H1 (cell line): ENCODE data around the gene BLCAP. TPM values are rescaled to one million over a fixed set of nuclear protein-coding genes. Genes with fewer than 3 reads are reported as not detected.
"Not testable (repeated sequence)": the region's sequence is repeated elsewhere in the genome, so short reads cannot be mapped to it uniquely, and the experiment has no call there.

Experiments used
- CTCF ChIA-PET: fragments of 300-600 bp; sonication (Branson Sonifier 250); formaldehyde crosslinking; loops from one replicate; lab custom pipeline; 2021; ENCODE audit not compliant: partially characterized antibody; lab: Charles Lee
- POLR2A ChIA-PET: fragments of 300-600 bp; sonication (Branson Sonifier 250); formaldehyde crosslinking; loops from one replicate; lab custom pipeline; 2021; ENCODE audit warnings: inconsistent platforms; ENCODE audit not compliant: partially characterized antibody; lab: Charles Lee
- DNase-seq, 2 experiments: peaks; one replicate each; pipeline versions ENCODE4 v3.0.0 to v3.0.0-alpha.2; 2010 to 2022; ENCODE audit warnings: low spot score in 2 of 2, low read depth in 1 of 2, mixed read lengths in 1 of 2
- FAIRE-seq: peaks from 2 replicates; lab custom pipeline; 2011; peaks lifted over from hg19 to GRCh38; lab: Jason Lieb, UNC
- H2AFZ ChIP-seq: 2 replicates; pipeline ENCODE4 v1.8.1; 2012; ENCODE audit warnings: low read length, inconsistent platforms
- H2AK5ac ChIP-seq: 2 replicates; pipeline ENCODE4 v1.6.1; 2013; ENCODE audit warnings: low read depth, low read length
- H2BK120ac ChIP-seq: replicated peaks from 2 replicates; pipeline ENCODE3; 2013; ENCODE audit warnings: low read depth, low read length, inconsistent platforms
- H2BK12ac ChIP-seq: 2 replicates; pipeline ENCODE4 v1.6.1; 2013; ENCODE audit warnings: low read depth, low read length
- H2BK15ac ChIP-seq: 2 replicates; pipeline ENCODE4 v1.6.1; 2013; ENCODE audit warnings: low read length
- H2BK20ac ChIP-seq: 2 replicates; pipeline ENCODE4 v1.6.1; 2013; ENCODE audit warnings: low read length
- H2BK5ac ChIP-seq: 2 replicates; pipeline ENCODE4 v1.6.1; 2013; ENCODE audit warnings: low read depth, low read length
- H3K14ac ChIP-seq: 2 replicates; pipeline ENCODE4 v1.6.1; 2013; ENCODE audit warnings: inconsistent platforms; ENCODE audit not compliant: insufficient read length
- H3K18ac ChIP-seq: 2 replicates; pipeline ENCODE4 v1.6.1; 2013; ENCODE audit warnings: low read length; ENCODE audit errors: extremely low read depth
- H3K23ac ChIP-seq: 2 replicates; pipeline ENCODE4 v1.6.1; 2013; ENCODE audit warnings: inconsistent platforms; ENCODE audit not compliant: insufficient read length
- H3K23me2 ChIP-seq: 2 replicates; pipeline ENCODE4 v1.6.1; 2013; ENCODE audit warnings: low read depth, low read length
- H3K27ac ChIP-seq: 2 replicates; pipeline ENCODE4 v1.6.1; 2011; ENCODE audit warnings: low read depth, low read length, inconsistent platforms
- H3K27me3 ChIP-seq, 4 experiments: replicated peaks in 1 of 4; 1 replicate in 1 of 4; 2 replicates in 3 of 4; pipeline versions ENCODE4 v1.6.1 to v1.8.1; 2011 to 2013; ENCODE audit warnings: low read length in 3 of 4, mild to moderate bottlenecking in 3 of 4, inconsistent platforms in 2 of 4, mixed read lengths in 2 of 4, moderate library complexity in 1 of 4; ENCODE audit not compliant: control insufficient read depth in 3 of 4, insufficient read depth in 3 of 4; ENCODE audit errors: extremely low read depth in 1 of 4
- H3K36me3 ChIP-seq, 4 experiments: 2 replicates each; pipeline versions ENCODE4 v1.6.1 to v1.8.1; 2011 to 2013; ENCODE audit warnings: mild to moderate bottlenecking in 4 of 4, low read length in 3 of 4, moderate library complexity in 2 of 4, control low read depth in 1 of 4, inconsistent platforms in 1 of 4; ENCODE audit not compliant: insufficient read depth in 4 of 4, control insufficient read depth in 2 of 4
- H3K4ac ChIP-seq: replicated peaks from 2 replicates; pipeline ENCODE3; 2013; ENCODE audit warnings: low read length, low read depth, mixed read lengths, inconsistent platforms; ENCODE audit not compliant: insufficient read length
- H3K4me1 ChIP-seq, 4 experiments: replicated peaks in 1 of 4; 1 replicate in 1 of 4; 2 replicates in 3 of 4; pipeline versions ENCODE4 v1.6.1 to v1.8.1; 2011 to 2013; ENCODE audit warnings: low read length in 3 of 4, inconsistent platforms in 2 of 4, mixed read lengths in 1 of 4; ENCODE audit not compliant: insufficient read depth in 4 of 4, control insufficient read depth in 3 of 4
- H3K4me2 ChIP-seq, 2 experiments: 2 replicates each; pipeline versions ENCODE4 v1.6.1 to v1.8.1; 2011 to 2013; ENCODE audit warnings: low read depth in 2 of 2, low read length in 2 of 2, control low read depth in 1 of 2, inconsistent platforms in 1 of 2, mild to moderate bottlenecking in 1 of 2; ENCODE audit not compliant: insufficient read depth in 1 of 2
- H3K4me3 ChIP-seq, 4 experiments: fragments of 200-600, 300-600 bp in 1 of 4; sonication (generic), shearing (Covaris generic), sonication (Bioruptor Twin) in 1 of 4; 2 replicates each; pipeline versions ENCODE4 v1.5.1 to v1.8.1; 2011 to 2016; ENCODE audit warnings: low read length in 4 of 4, low read depth in 3 of 4, control low read depth in 2 of 4, inconsistent platforms in 2 of 4, mild to moderate bottlenecking in 2 of 4, mixed read lengths in 1 of 4, moderate library complexity in 1 of 4; ENCODE audit not compliant: insufficient read depth in 2 of 4; ENCODE audit errors: extremely low read depth in 1 of 4
- H3K56ac ChIP-seq: replicated peaks from 2 replicates; pipeline ENCODE3; 2013; ENCODE audit warnings: low read depth, mild to moderate bottlenecking, mixed read lengths, low read length, inconsistent platforms; ENCODE audit not compliant: insufficient read length
- H3K79me1 ChIP-seq: 2 replicates; pipeline ENCODE4 v1.6.1; 2013; ENCODE audit warnings: low read depth, low read length, control low read depth
- H3K79me2 ChIP-seq, 2 experiments: 2 replicates each; pipeline versions ENCODE4 v1.6.1 to v1.8.1; 2012 to 2013; ENCODE audit warnings: low read length in 2 of 2, mild to moderate bottlenecking in 2 of 2, inconsistent platforms in 1 of 2; ENCODE audit not compliant: insufficient read depth in 2 of 2, control insufficient read depth in 1 of 2
- H3K9ac ChIP-seq, 4 experiments: replicated peaks in 1 of 4; 1 replicate in 1 of 4; 2 replicates in 3 of 4; pipeline versions ENCODE4 v1.6.1 to v1.8.1; 2011 to 2013; ENCODE audit warnings: low read depth in 3 of 4, low read length in 3 of 4, control low read depth in 2 of 4, mild to moderate bottlenecking in 2 of 4, moderate library complexity in 2 of 4, inconsistent platforms in 1 of 4; ENCODE audit errors: extremely low read depth in 1 of 4
- H3K9me3 ChIP-seq, 2 experiments: 2 replicates each; pipeline versions ENCODE4 v1.6.1 to v1.8.1; 2012 to 2013; ENCODE audit warnings: mild to moderate bottlenecking in 2 of 2, moderate library complexity in 2 of 2, control low read depth in 1 of 2, inconsistent platforms in 1 of 2, low read depth in 1 of 2, low read length in 1 of 2, mixed read lengths in 1 of 2; ENCODE audit not compliant: insufficient read depth in 2 of 2
- H4K20me1 ChIP-seq, 2 experiments: replicated peaks in 1 of 2; 2 replicates each; pipeline versions ENCODE3 to v1.8.1; 2011 to 2013; ENCODE audit warnings: inconsistent platforms in 2 of 2, low read length in 2 of 2, mild to moderate bottlenecking in 1 of 2; ENCODE audit not compliant: insufficient read depth in 2 of 2, control insufficient read depth in 1 of 2
- H4K5ac ChIP-seq: 2 replicates; pipeline ENCODE4 v1.6.1; 2013; ENCODE audit warnings: low read length, low read depth, mixed read lengths, inconsistent platforms; ENCODE audit not compliant: insufficient read length
- H4K8ac ChIP-seq: 2 replicates; pipeline ENCODE4 v1.8.0; 2013; ENCODE audit warnings: mild to moderate bottlenecking, moderate library complexity, low read length, inconsistent platforms; ENCODE audit not compliant: insufficient read depth; ENCODE audit errors: extremely low read depth
- H4K91ac ChIP-seq: replicated peaks from 2 replicates; pipeline ENCODE3; 2013; ENCODE audit warnings: low read length, mixed read lengths, inconsistent platforms; ENCODE audit not compliant: insufficient read length
- WGBS, 2 experiments: shearing (Covaris generic) in 1 of 2; methylation state at CpG; one replicate each; pipeline versions ENCODE4 v1.1.6 to v1.1.7; 2013 to 2015; ENCODE audit warnings: low lambda C conversion rate in 2 of 2, mixed read lengths in 2 of 2, inconsistent platforms in 1 of 2, low coverage in 1 of 2, missing lambda C conversion rate in 1 of 2; ENCODE audit not compliant: insufficient replicate concordance in 2 of 2, insufficient coverage in 1 of 2, insufficient read length in 1 of 2; ENCODE audit errors: extremely low coverage in 1 of 2, missing lambda C conversion rate in 1 of 2; 5-methylcytosine and 5-hydroxymethylcytosine counted together
- polyA plus RNA-seq, 7 experiments: library from polyadenylated mRNA; depleted of rRNA in 3 of 7; stranded (reverse) in 5 of 7; unstranded in 2 of 7; fragments of >200 nt in 5 of 7; fragments of 200-250 nt in 2 of 7; gene quantifications; 1 replicate in 5 of 7; 2 replicates in 1 of 7; 4 replicates in 1 of 7; pipeline versions ENCODE4 v1.2.1 to v1.2.3, GENCODE V29; 2011 to 2013; ENCODE audit warnings: missing spikeins in 2 of 7, mixed read lengths in 2 of 7
- total RNA-seq: library from RNA; stranded (reverse); fragmentation: NEBNext Ultra II Directional; extraction: Animal tissue kit (Norgen Biotek cat#: 25700); gene quantifications from 2 replicates; pipeline ENCODE4 v1.2.1, GENCODE V29; 2021

BLCAP gene
- total and polyA plus RNA-seq, 2 of the 8 experiments (the other 6 are each of a cell fraction or from before 2014, with no cell fraction given), result 60.3 to 72.2 TPM

DNA sequence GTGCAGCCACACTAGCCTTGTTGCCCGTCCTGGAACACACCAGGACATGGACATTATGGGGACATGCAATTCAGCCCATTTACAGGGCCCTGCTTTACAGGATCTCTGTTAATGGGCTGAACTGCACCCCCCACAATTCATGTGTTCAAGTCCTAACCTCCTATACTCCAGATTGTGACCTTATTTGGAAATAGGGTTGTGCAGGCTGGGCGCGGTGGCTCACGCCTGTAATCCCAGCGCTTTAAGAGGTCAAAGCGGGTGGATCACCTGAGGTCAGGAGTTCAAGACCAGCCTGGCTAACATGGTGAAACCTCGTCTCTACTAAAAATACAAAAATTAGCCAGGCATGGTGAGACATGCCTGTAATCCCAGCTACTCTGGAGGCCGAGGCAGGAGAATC lies 57.5 kb downstream of the BLCAP start:
- H2AK5ac ChIP-seq, H4K91ac ChIP-seq, H2BK12ac ChIP-seq, H3K56ac ChIP-seq, H3K79me2 ChIP-seq, H2BK120ac ChIP-seq, H3K9me3 ChIP-seq, H3K9ac ChIP-seq, H3K36me3 ChIP-seq, H3K27ac ChIP-seq, H4K5ac ChIP-seq, H3K4me2 ChIP-seq, H3K4me3 ChIP-seq, H3K4me1 ChIP-seq, H2BK5ac ChIP-seq, FAIRE-seq, H2BK15ac ChIP-seq, H3K27me3 ChIP-seq, H3K79me1 ChIP-seq, H2BK20ac ChIP-seq, H3K18ac ChIP-seq, POLR2A ChIA-PET, H4K20me1 ChIP-seq, H4K8ac ChIP-seq, H3K23me2 ChIP-seq, H3K14ac ChIP-seq, DNase-seq, H2AFZ ChIP-seq, H3K23ac ChIP-seq, H3K4ac ChIP-seq: not testable (repeated sequence)
- CTCF ChIA-PET, result interaction anchor here (1.3 kb wide), 1 partner anchor 64 kb away, joined by 4 read pairs; no protein-coding TSS in a partner anchor
- WGBS, 2 experiments, result 97% methylated on average over 8 of the region's 8 CpGs; no CpG with 5 or more reads in 1 of the 2 experiments
